SIG-M5 treated with dmso at 0.1 percent for 504 hours (cell line): ENCODE data around the gene IL1R2.
"Not testable (repeated sequence)": the region's sequence is repeated elsewhere in the genome, so short reads cannot be mapped to it uniquely, and the experiment has no call there.

Source experiments
- DNase-seq: peaks from one replicate; lab custom pipeline; 2025; ENCODE audit not compliant: unreplicated experiment; lab: John Stamatoyannopoulos, UW

Gene IL1R2

DNA sequence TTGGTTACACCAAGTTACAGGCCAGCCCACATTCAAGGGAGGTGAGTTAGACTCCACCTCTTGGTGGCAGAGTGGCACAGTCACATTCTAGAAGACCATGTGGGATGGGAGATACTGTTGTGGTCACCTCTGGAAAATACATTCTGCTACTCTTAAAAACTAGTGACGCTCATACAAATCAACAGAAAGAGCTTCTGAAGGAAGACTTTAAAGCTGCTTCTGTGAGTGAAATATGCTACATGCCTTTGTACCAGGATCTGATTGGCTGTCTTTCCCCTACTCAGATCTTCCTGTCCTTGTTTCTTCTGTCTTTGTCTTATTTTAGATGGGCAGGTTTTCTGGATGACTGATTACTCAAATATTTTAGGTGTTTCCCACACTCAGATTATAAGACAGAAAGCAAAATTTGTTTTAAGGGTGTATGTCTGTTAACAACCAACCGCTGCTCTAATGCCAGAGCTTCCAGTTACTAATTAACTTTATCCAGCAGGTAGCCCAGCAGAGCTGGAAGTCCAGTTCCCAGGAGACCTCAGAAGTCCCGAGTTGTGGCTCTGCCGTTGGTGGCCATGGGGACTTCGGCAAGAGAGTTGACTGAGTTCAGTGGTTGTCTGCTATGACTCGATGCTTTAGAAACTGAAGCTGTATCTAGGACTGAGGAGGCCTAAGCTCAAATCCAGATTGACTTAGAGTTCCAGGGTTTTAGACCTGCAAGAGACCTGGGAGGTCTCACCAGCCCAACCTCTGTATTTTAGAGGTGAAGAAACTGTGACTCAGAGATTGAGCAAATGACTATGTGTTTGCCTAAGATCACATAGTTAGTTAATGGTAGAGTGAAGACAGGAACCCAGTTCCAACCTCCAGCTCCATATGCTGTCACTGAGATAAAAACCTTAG, 7.4 kb downstream of the IL1R2 start:
- peak; percentile 64 for DNase-seq

DNA sequence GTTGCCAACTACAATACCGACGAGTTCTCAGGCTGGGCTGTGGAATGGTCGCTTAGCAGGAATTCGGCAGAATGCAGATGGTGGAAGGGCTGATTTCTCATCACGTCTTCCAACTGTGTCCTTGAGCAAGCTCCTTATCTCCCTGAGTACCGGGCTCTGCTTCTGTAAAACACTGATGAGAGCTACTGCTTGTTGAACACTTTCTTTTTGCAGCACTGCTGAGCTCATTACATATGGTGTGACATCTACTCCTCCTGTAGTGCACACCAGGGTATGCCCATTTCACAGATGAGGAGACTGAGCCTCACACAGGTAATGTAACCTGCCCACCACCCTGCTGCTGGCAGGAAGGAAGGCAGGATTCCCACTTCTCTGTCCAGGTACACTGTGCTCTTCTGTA, 8.3 kb downstream of the IL1R2 start:
- no peak for DNase-seq

DNA sequence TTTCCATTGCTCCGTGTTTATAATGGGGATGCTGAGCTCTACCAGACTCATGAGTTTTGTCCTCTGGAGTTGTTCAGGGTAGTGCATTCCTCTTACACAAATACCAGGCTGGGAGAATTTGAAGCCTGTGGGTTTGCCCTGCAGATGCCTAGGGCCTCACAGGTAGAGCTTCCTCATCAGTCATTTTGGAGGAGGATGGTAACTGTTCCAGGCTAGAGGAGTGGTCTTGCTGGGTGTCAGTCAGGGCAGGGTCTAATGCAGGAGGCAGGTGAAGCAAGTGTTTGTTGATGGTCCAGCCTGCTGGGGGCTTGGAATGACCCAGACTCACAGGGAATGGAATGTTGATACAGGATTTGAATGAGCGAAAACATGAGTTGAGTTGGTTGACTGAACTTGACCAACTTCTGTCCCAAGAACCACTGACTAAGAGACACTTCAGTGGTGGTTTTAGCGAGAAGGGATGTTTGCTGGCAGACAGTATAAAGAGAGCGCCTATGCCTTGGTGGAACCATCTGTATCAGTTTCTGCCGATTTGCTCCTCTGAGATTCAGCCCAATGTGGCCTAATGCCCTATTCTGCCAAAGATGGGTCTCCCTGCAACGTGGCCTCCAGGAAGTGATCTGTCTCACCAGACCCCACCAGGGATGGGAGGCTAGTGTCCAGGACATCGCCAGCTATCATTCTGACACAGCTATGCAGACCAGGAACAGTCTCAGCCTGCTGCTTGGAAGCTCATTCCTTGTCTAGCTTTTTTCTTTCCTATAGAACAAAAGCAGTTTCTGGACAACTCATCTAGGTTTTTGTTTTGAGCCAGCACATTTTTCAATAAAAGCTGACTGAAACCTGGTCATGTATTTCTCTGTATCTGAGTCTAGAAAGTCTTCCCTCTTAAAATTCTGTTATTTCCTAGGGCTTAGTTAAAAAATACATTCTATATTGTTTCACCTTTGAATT, 9.3 kb downstream of the IL1R2 start:
- no peak for DNase-seq

DNA sequence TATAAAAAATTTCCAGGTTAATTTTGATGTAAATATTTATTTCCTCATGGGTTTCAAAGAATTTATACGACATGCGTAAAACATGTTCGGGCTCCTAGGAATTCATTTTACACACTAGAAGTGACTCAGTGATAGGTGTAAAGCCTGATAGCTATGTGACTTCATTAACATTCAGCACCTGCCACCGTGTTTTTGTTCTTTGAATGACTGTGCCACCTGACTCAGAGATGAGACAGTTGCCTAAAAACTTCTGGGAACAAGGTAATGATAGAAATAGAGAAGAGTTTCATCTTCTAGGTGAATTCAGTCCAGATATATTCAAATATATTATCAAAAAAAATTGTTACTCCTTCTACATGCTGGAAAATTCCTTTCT, 10.0 kb downstream of the IL1R2 start:
- no peak for DNase-seq

DNA sequence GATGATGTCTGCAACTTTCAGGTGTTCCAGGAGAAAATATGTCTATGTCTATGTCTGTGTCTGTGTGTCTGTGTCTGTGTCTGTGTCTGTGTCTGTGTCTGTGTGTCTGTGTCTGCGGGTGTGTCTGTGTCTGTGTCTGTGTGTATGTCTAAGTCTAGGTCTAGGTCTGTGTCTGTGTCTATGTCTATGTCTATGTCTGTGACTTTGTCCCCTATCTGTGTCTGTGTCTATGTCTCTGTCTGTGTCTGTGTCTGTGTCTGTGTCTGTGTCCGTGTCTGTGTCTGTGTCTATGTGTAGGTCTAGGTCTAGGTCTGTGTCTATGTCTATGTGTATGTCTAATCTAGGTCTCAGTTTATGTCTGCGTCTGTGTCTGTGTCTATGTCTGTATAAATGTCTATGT, 10.5 kb downstream of the IL1R2 start:
- no peak for DNase-seq

DNA sequence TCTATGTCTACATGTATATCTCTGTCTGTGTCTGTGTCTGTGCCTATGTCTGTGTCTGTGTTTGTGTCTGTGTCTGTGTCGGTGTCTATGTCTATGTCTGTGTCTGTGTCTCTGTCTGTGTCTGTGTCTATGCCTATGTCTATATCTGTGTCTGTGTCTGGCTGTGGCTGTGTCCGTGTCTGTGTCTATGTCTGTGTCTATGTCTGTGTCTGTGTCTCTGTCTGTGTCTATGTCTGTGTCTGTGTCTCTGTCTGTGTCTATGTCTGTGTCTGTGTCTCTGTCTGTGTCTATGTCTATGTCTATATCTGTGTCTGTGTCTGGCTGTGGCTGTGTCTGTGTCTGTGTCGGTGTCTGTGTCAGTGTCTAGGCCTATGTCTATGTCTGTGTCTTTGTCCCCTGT, 11.1 kb downstream of the IL1R2 start:
- DNase-seq, result not testable (repeated sequence)

DNA sequence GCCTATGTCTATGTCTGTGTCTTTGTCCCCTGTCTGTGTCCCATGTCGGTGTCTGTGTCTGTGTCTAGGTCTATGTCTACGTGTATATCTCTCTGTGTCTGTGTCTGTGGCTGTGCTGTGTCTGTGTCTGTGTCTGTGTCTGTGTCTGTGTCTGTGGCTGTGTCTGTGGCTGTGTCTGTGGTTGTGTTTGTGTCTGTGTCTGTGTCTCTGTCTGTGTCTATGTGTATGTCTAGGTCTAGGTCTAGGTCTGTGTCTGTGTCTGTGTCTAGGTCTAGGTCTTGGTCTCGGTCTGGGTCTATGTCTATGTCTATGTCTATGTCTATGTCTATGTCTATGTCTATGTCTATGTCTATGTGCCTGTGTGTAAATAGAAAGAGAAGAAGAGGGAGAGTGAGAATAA, 11.9 kb downstream of the IL1R2 start:
- no peak for DNase-seq

DNA sequence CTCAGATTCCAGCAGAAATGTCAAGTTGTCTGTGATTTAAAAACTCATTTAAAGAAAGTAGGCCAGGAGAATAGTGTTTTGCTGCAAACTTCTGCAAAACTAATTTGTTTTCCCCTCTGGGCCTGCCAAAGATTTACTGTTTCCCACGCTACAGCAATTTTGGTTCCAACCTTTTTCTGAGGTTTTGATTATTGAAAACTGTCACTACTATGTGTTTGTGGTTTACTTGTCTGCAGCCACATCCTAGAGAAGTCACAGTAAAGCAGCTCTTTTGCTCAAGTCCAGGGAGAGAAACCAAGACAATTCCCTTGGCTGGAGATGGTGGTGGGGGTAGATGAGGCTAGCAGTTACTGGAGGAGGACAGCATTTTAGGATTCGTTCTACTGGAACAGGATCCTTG, 12.8 kb downstream of the IL1R2 start:
- DNase-seq, result no peak

DNA sequence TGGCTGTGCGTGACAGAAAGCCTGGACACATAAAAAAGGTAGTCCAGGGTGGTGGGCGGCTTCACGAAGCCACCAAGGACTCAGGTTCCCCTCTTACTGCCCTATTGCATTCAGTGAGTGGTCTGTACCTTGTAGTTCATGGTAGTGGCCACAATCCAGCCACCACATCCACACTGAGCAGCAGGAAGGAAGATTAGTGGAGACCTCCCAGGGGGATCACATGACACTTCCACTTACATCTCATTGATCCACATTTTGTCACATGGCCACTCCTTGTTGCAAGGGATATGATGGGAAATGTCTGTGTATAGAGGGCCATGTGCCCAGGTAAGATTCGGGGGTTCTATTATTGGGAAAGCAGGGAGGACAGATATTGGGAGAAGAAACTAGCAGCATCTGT, 13.7 kb downstream of the IL1R2 start:
- no peak for DNase-seq

DNA sequence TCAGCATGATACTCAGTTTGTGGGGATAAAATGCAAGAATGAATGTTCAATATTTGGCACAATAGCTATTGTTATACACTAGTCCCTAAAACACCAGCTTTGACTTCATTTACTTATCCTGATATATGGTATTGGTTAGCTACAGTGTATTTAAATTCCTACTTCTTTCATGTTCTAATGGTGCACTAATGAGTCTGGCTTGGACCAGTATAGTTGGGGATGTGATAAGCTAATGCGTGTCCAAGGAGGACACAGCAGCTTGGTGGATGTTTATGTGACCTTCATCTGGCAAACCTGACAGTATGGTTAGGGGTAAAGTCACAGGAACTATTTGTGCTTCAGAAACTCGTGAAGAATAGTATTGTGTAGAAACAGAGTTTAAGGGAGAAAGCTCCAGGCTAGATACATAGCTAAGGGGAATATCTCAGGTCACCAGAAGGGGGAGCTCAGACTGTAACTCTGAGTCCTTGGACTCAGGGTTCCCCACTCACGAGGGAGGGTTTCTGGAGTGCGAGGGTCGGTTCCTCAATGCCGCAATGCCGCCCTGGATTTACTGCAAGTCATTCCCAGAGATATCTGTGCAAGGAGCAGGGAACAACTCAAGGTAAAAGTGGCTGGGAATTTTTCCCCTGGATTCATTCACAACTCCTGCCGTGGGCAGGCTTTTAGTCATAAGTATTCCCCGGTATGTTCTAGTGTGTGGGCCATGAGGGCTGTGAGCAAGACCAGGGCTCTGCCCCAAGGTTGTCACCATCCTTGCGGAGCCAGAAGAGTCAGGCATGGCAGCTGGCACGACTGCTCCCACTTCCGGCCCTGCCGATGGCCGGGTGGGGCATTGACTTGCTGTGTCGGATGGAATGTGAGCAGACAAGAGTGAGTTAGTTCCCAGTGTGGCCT, 14.5 kb downstream of the IL1R2 start:
- peak; percentile 81 for DNase-seq

DNA sequence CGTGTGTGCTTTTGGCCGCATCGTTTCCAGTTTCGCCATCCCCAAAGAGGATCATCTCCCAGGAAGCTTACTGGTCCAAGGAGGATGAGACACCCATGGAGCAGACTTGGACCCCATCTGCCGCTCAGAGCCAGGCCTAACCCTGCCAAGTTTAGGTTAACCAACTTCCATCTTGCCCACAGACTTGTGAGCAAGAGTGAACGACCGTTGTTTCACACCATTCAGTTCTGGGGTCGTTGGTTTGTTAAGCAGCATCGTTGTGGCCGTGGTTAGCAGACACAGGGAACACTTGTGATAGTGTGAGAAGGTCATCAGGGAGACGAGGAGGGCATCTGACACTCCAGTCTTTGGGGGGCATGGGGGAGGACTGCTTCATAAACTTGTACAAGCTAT, 15.1 kb downstream of the IL1R2 start:
- DNase-seq, result no peak

DNA sequence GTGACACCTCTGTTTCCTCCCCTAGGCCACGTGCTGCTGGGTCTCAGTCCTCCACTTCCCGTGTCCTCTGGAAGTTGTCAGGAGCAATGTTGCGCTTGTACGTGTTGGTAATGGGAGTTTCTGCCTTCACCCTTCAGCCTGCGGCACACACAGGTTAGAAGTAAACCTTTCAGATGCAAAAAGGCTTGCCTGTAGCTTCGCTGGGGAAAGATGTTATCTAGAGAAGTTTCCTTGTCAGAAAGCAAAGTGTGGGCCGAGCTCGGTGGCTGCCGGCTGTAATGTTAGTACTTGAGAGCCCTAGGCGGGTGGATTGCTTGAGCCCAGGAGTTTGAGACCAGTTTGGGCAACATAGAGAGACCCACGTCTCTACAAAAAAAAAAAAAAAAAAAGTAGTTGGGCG, 16.7 kb downstream of the IL1R2 start:
- no peak for DNase-seq

DNA sequence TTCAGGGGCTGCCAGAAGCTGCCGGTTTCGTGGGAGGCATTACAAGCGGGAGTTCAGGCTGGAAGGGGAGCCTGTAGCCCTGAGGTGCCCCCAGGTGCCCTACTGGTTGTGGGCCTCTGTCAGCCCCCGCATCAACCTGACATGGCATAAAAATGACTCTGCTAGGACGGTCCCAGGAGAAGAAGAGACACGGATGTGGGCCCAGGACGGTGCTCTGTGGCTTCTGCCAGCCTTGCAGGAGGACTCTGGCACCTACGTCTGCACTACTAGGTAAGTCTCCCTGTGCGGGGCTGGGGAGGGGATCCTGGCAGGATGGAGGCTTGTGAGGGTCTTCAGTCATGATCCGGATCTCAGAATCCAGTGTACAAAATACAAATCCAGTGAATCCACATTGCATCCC, 17.8 kb downstream of the IL1R2 start:
- DNase-seq, result no peak

DNA sequence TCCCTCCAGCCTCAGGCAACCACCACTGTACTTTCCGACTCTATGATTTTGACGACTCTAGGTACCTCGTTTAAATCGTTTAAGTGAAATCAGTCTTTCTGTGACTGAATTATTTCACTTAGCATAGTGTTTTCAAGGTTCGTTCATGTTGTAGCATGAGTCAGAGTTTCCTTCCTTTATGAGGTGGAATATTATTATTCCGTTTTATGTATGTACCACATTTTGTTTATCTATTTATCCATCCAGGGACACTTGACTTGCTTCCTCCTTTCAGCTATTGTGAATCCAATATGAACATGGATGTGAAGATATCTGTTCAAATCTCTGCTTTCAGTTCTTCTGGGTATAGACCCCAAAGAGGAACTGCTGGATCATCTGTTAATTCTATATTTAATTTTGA, 19.1 kb downstream of the IL1R2 start:
- DNase-seq, result peak; percentile 56

DNA sequence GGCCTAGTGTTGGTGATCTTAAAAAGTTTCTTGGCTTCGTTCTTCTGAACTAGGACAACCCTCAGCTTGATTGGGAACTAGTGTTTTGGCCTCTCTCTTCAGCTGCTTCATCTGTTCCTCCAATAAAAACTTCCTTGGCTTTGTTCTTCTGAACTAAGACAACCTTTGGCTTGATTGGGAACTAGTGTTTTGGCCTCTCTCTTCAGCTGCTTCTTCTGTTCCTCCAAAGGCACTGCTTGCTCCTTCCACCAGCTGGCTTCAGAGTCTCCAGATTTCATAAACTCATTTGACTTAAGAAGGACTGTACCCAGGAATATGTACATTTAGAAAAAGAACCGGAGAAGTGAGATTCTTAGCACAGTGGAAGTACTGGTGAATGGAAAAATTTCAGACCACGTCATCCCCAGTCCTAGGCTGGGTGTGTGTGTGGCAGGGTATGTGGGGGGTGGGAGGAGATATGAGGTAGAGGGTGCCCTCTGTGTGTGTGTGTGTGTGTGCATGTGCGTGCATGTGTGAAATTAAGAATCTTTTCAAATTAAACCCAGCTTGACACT, 20.4 kb downstream of the IL1R2 start:
- DNase-seq, result no peak

DNA sequence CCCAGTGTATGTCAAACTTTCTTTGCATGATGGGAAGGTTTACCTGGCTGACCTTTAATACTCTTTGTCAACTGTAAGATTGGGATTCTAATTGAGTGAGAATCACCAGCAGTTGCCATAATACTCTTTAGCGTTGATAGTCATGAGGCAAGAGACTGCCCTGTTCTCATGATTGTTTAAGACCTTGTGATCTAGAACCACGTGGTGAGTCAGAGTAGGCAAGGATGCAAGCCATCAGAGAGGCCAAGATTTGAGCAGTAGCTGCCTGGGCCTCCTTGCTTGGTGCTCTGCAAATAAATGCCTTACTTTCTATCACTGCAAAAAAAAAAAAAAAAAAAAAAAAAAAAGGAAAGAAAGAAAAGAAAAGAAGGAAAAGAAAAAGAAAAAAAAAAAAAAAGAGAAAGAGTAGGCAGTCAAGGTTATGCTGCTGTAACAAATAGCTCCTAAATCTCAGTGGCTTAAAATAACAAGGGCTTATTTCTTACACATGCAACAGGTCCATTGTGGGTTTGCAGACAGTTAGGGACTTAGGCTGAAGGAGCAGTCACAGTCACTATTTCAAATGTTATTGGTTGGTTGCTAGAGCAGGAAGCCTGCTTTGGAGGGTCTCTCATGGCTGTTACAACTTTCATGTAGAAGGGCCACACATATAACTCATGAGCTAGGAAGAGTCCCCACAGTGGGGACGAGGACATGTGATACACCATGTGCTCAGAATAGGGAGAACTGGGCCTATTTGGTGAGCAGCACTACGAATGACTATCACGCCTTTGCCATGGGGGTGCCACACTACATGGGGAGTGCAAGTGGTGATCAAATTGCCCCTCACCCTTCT, 21.7 kb downstream of the IL1R2 start:
- no peak for DNase-seq

DNA sequence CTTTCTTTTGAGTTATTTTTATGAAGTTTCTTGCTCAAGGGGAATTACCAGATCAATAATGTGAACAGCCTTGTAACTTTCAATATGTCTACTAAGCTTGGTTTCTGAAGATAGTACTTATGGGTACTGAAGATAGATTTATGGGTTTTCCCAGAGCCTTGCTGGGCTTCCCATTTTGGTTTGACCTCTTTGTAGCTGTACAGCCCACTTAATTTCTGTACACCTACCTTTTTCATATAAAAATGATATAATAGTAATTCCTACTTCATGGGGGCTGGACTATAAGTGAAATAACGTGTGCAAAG, 22.2 kb downstream of the IL1R2 start:
- DNase-seq, result no peak

DNA sequence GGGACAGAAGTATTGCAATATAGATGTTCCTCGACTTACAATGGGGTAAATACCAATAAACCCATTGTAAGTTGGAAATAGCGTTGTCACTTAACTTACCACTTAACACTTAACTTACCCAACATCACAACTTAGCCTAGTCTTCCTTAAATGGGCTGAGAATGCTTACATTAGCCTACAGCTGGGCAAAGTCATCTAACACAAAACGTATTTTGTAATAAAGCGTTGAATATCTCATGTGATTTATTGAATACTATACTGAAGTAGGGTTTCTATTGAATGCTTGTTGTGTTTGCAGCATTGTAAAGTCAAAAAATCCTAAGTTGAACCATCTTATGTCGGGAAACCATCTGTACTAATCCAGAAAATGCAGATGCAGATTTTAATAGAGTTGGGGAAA, 23.6 kb downstream of the IL1R2 start:
- DNase-seq, result no peak

DNA sequence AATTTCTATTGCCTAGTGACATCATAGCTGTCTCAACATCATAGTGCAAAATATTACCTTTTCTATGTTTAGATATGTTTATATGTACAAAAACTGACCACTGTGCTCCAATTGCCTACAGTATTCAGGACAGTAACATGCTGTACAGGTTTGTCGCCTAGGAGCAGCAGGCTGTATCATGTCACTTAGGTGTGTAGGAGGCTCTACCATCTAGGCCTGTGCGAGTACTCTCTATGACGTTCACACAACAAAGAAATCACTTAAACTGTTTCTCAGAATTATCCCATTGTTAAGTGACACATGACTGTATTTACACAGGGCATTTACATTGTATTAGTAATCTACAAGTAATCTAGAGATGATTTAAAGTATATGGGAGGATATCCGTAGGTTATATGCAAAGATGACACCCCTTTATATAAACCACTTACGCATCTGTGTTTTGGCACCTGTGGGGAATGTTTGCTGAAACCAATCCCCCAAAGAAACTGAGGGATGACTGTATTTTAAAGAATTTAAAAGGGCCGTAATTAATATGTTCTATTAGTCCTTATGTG, 24.7 kb downstream of the IL1R2 start:
- no peak for DNase-seq
